ENCODE measurements around the gene THBS2.

The THBS2 gene

DNA sequence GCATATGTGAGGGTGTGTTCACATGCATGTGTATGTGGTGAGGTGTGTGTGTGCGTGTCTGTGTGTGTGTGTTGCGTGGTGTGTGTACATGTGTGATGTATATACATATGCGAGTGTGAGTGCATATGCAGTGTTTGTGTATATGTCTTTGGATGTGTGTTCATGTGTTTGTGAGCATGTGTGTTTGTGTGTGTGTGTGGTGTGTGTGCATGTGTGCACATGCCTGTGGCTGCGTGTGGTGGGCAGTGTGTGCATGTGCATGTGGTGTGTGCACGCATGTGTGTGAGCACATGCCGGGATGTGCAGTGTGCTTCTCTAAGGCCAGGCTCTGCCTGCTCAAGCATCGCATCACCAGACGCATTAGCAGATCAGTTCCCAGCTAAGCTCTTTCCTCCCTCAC, 5.7 kb downstream of the THBS2 start:
- DNase-seq, result no peak

DNA sequence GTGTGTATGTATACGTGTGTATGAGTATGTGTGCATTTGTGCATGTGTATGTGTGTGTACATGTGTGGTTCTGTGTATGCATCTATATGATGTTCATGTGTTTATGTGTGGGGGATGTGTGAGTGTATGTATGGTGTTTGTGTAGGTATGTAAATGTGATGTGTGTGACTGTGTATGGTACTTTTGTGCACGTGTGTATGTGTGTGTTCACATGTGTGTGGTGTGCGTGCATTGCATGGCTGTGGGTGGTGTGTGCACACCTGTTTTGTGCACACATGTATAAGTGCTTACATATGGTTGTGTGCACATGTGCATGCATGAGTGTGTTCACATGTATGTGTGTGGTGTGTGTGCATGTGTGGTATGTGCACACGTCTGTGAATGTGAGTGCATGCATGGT, 6.2 kb downstream of the THBS2 start:
- DNase-seq, result no peak

GRCh38 chr6:169246445-169246844, 7.2 kb downstream of the THBS2 start:
- DNase-seq, result no peak

DNA sequence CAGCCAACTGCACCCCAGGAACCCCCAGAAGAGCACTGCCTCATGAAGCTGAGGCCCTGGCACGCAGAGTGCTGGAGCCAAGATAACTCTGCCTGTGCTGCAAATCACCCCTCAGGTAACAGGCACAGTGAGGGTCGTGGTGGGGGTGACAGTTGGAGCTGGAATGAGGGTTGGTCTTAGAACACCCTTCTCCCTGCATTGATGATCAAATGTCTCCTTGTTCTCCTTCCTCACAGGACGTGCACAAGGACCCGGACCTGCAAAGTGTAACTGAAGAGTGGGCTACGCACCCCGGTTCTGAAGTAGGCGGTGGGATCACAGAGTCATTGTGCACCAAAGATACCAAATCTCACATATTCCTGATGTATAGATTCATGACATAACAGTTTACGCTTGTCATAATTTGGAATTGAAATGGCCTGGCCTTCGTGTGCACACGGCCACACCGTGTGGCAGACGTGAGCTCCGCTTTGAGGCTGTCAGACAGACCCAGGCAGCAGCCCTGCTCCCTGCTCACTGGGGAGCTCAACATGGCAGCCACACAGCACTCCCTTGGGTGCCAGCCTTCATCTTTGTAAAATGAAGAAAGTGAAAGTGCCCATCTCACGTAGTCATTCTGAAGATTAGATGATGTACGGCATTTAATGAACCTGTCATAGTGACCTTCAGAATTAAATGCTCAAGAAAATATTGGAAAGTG, 8.8 kb downstream of the THBS2 start:
- no peak for DNase-seq

GRCh38 chr6:169243661-169244060, 10.0 kb downstream of the THBS2 start:
- no peak for DNase-seq

DNA sequence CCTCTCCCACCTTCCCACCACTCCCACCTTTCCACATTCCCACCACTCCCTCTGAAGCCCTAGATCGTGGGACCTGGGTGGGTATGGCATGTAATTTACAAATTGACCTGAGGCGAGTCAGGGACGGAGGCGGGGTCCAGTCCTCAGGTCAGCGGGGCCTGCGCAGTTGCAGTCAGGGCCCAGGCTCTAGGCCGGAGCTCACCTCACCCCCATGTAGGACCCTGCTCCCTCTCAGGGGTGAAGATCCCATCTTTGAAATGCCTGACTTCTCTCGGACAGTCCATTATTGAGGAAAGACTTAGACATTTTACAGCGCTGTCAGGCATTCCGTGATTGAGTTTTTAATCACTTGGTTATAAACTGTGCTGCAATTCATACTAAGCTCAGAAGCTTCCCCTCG, 10.5 kb downstream of the THBS2 start:
- no peak for DNase-seq

GRCh38 chr6:169241688-169242350, 11.8 kb downstream of the THBS2 start:
- DNase-seq, result no peak

GRCh38 chr6:169240591-169241390, 12.9 kb downstream of the THBS2 start:
- no peak for DNase-seq

- no peak for DNase-seq
Measured at GRCh38 chr6:169240125-169240524, 13.5 kb downstream of the THBS2 start.

DNA sequence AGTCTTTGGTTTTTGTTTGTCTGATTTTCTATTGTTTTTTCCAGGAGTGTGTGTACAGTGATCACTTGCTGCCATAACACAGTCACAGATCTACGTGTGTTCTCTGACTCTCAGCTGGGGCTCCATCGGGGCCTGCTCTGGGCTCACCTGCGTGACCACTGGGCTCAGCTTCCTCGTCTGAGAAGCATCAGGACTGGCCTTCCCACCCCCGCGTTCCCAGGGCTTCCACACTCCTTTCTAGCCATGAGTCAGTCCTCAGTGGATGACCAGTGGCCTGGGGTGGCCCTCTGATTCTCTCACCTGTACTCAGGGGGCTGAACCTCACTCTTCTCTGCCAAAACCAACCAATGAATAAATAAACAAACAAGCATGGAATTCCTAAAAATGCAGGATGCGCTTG, 14.5 kb downstream of the THBS2 start:
- no peak for DNase-seq

DNA sequence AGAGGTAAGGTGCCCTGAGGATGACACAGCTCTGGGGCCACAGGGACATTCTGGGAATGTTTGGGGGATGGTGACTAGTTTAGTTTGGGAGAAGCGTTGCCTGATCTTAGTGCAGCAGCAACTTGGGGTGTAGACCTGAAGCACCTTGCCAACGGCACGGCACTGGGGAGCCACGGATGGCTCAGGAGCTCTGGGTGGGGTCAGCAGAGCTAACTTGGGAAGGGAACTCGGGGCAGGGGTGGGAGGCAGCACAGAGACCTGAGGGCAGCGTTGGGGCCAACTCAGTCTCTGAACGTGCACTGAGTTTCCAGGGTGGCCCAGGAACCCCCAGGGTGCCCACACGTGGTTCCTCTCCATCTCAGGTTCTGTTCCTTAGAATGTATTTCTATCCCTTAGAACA, 14.9 kb downstream of the THBS2 start:
- no peak for DNase-seq

DNA sequence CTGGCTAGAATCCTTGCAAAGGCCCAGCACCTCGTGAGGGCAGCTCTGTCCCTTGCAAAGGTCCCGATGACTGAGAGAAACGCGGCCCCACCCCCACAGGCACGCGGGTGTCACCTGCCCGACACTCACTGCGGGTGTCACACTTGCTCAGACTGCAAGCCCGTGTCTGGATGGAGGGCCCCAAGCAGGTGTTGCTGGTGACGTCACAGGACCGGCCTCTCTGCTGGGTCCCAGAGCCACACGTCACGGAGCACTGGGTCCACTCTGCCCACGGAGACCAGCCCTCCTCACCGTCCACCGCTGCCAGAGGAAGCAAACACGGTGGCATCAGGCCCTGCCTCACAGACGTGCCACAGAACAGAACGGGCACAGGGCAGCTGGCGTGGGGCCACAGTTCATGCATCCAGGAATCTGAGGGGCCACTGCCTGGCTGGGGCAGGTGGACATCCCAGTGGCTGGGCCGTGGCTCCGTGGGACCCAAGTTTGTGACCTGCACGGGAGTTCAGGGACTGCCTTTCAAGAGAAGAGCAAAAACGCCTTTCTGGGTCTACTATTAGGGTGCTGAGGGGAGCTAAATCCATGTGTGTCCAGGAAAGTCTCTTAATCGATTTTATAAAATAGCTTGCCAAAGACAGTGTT, 16.0 kb downstream of the THBS2 start:
- DNase-seq, result no peak

DNA sequence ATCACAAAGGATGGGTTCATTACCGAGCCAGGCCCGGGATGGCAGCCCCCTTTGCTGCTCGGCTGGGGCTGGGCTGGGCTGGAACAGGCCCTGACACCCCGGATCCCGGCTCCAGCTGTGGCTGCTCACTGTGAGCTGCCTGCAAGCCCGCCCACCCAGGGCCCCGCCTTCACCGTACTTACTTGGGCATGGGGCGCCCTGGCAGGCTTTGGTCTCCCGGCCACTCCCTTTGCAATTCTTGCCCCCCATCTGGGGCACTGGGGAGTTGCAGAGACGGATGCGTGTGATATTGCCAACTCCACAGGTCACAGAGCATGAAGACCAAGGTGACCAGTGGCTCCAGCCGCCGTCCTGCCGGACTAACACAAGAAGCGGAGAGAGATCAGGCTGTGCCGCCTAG, 16.7 kb downstream of the THBS2 start:
- DNase-seq, result no peak

- no peak for DNase-seq
Measured at GRCh38 chr6:169236545-169236944, 17.1 kb downstream of the THBS2 start.

- no peak for DNase-seq
Measured at GRCh38 chr6:169235286-169235685, 18.4 kb downstream of the THBS2 start.

- no peak for DNase-seq
Measured at GRCh38 chr6:169234634-169235033, 19.0 kb downstream of the THBS2 start.

DNA sequence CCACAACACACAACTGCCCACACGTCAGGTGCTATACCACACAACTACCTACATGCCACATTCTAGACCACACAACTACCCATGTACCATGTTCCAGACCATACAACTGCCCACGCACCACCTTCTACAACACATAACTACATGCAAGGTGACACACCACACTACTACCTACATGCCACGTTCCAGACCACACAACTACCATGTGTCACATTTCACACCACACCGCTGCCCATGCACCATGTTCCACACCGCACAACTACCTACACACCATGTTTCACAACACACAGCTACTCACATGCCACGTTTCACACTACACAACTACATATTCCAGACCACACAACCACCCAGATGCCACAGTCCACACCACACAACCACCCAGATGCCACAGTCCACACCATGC, 19.8 kb downstream of the THBS2 start:
- no peak for DNase-seq

GRCh38 chr6:169233181-169233580, 20.5 kb downstream of the THBS2 start:
- no peak for DNase-seq

GRCh38 chr6:169232507-169232931, 21.1 kb downstream of the THBS2 start:
- DNase-seq, result no peak

DNA sequence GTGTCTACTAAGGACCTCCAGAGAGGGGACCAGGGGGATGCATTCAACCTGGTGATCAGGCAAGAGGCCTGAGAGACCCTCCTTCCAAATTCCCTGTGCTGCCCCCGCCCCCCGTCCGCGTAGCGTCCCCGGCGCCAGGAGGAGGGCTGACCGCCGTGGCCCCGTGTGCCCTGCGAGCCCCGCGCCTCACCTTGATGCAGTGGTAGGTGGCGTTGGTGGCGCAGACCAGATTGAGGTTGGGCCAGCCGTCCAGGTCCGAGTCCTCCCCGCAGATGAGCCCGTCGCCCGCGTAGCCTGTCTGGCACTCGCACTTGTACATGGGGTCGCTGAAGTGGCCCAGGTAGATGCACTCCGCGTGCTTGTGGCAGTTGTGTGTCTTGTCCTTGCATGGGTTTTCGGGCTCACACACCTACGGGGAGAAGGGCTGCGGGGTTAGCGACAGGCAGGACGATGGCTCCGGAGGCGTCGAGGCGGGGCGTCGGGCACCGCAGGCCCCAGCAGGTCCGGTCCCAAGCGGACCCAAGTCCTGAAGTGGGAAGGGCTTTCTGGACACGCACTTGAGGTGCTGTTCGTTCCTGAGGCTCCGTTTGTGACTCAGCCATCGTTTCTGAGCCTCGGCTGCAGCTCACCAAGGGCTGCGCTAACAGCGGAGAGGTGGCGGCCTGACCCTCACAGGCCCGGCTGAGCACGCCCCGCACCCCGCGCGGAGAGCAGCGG, 21.7 kb downstream of the THBS2 start:
- DNase-seq, result no peak

DNA sequence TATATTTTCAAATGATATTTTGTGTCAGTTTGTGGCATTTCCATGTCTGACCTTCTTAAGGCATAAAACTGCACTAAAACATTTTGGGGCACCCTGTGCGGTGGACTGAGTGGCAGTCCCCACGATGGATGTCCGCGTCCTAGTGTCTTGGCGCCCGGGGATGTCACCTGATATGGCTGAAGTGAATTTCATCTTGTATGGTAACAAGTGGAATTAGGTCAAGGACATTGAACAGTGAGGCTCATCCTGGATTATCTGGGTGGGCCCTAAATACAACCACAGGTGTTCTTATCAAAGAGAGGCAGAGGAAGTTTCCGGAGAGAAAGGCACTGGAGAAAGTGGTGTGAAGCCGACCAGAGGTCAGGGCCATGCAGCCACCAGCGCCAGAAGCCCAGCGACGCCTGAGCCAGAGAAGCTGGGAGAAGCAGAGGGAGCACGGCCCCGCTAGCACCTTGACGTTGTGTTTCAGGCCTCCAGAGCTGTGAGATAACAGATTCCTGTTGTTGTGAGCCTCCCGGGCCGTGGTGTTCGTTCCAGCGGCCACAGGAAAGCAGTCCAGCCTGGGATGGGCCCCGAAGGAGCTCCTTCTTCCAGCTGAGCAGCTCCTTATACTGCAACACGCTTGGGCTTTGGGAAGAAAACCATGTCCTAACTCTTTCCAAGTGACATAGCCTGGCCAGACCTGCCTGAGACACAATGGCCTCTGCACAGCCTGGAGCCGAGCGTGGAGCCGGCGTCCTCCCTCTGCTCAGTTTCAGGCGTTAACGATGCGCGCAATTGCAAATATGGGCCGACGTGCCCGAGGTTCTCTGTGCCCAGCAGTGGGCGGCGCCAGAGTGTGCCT, 22.5 kb downstream of the THBS2 start:
- no peak for DNase-seq

GRCh38 chr6:169230322-169230665, 23.4 kb downstream of the THBS2 start:
- DNase-seq, result no peak
